Glutamatergic neuron (in vitro differentiated cells): ENCODE results near the gene FBLIM1. TPM values are rescaled to one million over a fixed set of nuclear protein-coding genes. Genes with fewer than 3 reads are reported as not detected.

Source experiments
- DNase-seq: peaks from one replicate; pipeline ENCODE4 v3.0.0; 2022
- H3K27ac Mint-ChIP-seq: one replicate; pipeline ENCODE4 v1.8.0; 2020; ENCODE audit warnings: mild to moderate bottlenecking, mixed read lengths, inconsistent platforms; ENCODE audit not compliant: unreplicated experiment
- H3K27me3 Mint-ChIP-seq: one replicate; pipeline ENCODE4 v1.8.0; 2020; ENCODE audit warnings: mild to moderate bottlenecking, moderate library complexity, mixed read lengths, inconsistent platforms; ENCODE audit not compliant: unreplicated experiment
- H3K36me3 Mint-ChIP-seq: one replicate; pipeline ENCODE4 v1.8.0; 2020; ENCODE audit warnings: mild to moderate bottlenecking, mixed read lengths, inconsistent platforms; ENCODE audit not compliant: unreplicated experiment
- H3K4me1 Mint-ChIP-seq: one replicate; pipeline ENCODE4 v1.8.0; 2020; ENCODE audit warnings: mild to moderate bottlenecking, low read depth, mixed read lengths, inconsistent platforms; ENCODE audit not compliant: unreplicated experiment
- H3K4me3 Mint-ChIP-seq: one replicate; pipeline ENCODE4 v1.8.0; 2020; ENCODE audit warnings: mild to moderate bottlenecking, mixed read lengths, inconsistent platforms; ENCODE audit not compliant: unreplicated experiment
- H3K9me3 Mint-ChIP-seq: one replicate; pipeline ENCODE4 v1.8.0; 2020; ENCODE audit warnings: mild to moderate bottlenecking, moderate library complexity, mixed read lengths, inconsistent platforms; ENCODE audit not compliant: unreplicated experiment
- CTCF ChIP-seq: fragments of 200-600 bp; sonication (generic); IDR thresholded peaks from one replicate; pipeline ENCODE4 v1.5.0; 2021; ENCODE audit not compliant: partially characterized antibody, unreplicated experiment
- total RNA-seq: library from RNA; stranded (reverse); fragmentation: NEBNext Ultra II Directional; extraction: Animal tissue kit (Norgen Biotek cat#: 25700); gene quantifications from one replicate; pipeline ENCODE4 v1.2.1, GENCODE V29; 2021; ENCODE audit not compliant: unreplicated experiment

Gene FBLIM1
- total RNA-seq, 1 donor from 2014 or later, result 29.9 TPM

GRCh38 chr1:15768388-15768787, 9.8 kb downstream of the FBLIM1 start:
- H3K4me1 Mint-ChIP-seq, result peaks cover 11% of the 10 kb centered on the region
- no peak for DNase-seq
- peaks cover 3% of the 10 kb centered on the region for H3K9me3 Mint-ChIP-seq
- no peak for TF ChIP-seq CTCF
- H3K4me3 Mint-ChIP-seq, result no peak overlapping the region
- H3K27me3 Mint-ChIP-seq, result peaks cover 5% of the 10 kb centered on the region
- no peaks in the 10 kb centered on the region for H3K36me3 Mint-ChIP-seq
- no peak overlapping the region for H3K27ac Mint-ChIP-seq

- Mint-ChIP-seq H3K36me3 (no peaks in the 10 kb centered on the region), H3K4me1 (peaks cover 4% of the 10 kb centered on the region), H3K9me3 (peaks cover 5% of the 10 kb centered on the region), H3K4me3 (no peak overlapping the region), H3K27me3 (peaks cover 3% of the 10 kb centered on the region), H3K27ac (no peak overlapping the region)
- DNase-seq, result no peak
- no peak for TF ChIP-seq CTCF
These were observed 11.8 kb downstream of the FBLIM1 start for GRCh38 chr1:15770313-15770962.

GRCh38 chr1:15771836-15772515, 13.4 kb downstream of the FBLIM1 start:
- H3K27me3 Mint-ChIP-seq, result no peaks in the 10 kb centered on the region
- H3K4me3 Mint-ChIP-seq, result no peak overlapping the region
- no peak for DNase-seq
- H3K9me3 Mint-ChIP-seq, result peaks cover 2% of the 10 kb centered on the region
- H3K4me1 Mint-ChIP-seq, result no peaks in the 10 kb centered on the region
- peaks cover 2% of the 10 kb centered on the region for H3K36me3 Mint-ChIP-seq
- no peak for TF ChIP-seq CTCF
- H3K27ac Mint-ChIP-seq, result no peak overlapping the region

GRCh38 chr1:15775706-15776105, 17.1 kb downstream of the FBLIM1 start:
- Mint-ChIP-seq H3K9me3 (peaks cover 5% of the 10 kb centered on the region), H3K27ac (no peak overlapping the region), H3K36me3 (peaks cover 5% of the 10 kb centered on the region)

More at GRCh38 chr1:15775706-15776105, 17.1 kb downstream of the FBLIM1 start:
- H3K27me3 Mint-ChIP-seq, result peaks cover 3% of the 10 kb centered on the region
- no peaks in the 10 kb centered on the region for H3K4me1 Mint-ChIP-seq
- DNase-seq, result no peak
- TF ChIP-seq CTCF, result no peak
- H3K4me3 Mint-ChIP-seq, result no peak overlapping the region
